ENCODE measurements around the gene DMRTC2. TPM values are rescaled to one million over a fixed set of nuclear protein-coding genes. Genes with fewer than 3 reads are reported as not detected.

The DMRTC2 gene
- total RNA-seq, 1 experiment from 2014 or later = not detected

DNA sequence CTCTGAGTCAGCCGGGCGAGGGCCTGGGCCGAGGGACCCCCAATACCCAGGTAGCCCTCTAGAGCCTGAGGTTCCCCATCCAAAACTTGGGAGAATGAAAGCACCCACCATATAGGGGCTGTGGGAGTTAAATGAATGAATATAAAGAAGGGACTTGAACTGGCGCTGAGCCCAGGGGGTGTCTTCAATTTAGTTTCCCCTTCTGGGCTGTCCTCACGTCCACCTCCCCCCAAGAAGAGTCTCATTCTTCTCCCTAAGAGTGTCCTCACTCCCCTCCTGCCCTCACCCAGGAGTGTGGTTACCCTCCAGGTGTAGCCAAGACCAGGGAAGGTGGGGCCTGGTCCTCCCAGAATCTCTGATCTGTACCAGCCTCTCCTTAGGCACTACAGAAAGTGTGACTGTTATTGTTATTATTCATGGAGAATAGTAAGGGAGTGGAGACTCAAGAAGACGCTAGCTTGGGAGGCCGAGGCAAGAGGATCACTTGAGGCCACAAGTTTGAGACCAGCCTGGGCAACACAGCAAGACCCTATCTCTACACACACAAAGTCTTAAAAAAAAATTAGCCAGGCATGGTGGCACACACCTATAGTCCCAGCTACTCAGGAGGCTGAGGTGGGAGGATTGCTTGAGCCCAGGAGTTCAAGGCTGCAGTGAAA, 35.0 kb downstream of the DMRTC2 start:
- Histone ChIP-seq H3K27me3 (ENCODE audit: insufficient read depth, low read depth) (no peaks in the 10 kb centered on the region), H3K4me2 (no peak overlapping the region), H2AFZ (no peak overlapping the region), H3K36me3 (ENCODE audit: low read depth) (no peaks in the 10 kb centered on the region), H3K4me1 (replicated peaks; ENCODE audit: insufficient read depth) (no peaks in the 10 kb centered on the region; the same call in 1 of the 2 replicates), H3K4me3 (no peak overlapping the region), H3K27ac (no peak overlapping the region), H3F3A (ENCODE audit: insufficient read depth, low read depth) (peaks cover 18% of the 10 kb centered on the region), H3K79me2 (ENCODE audit: low read depth) (peaks cover 10% of the 10 kb centered on the region), H3K9me3 (ENCODE audit: insufficient read depth, low read depth) (no peaks in the 10 kb centered on the region), H4K20me1 (ENCODE audit: insufficient read depth) (no peaks in the 10 kb centered on the region), H3K9me2 (ENCODE audit: insufficient read depth) (no peaks in the 10 kb centered on the region)
- DNase-seq = no peak
- CTCF ChIA-PET = no interaction called here
- intact Hi-C loops (cut with micrococcal nuclease; ENCODE audit: unreplicated experiment) = no loop called here
- TF ChIP-seq, protein P1, sequence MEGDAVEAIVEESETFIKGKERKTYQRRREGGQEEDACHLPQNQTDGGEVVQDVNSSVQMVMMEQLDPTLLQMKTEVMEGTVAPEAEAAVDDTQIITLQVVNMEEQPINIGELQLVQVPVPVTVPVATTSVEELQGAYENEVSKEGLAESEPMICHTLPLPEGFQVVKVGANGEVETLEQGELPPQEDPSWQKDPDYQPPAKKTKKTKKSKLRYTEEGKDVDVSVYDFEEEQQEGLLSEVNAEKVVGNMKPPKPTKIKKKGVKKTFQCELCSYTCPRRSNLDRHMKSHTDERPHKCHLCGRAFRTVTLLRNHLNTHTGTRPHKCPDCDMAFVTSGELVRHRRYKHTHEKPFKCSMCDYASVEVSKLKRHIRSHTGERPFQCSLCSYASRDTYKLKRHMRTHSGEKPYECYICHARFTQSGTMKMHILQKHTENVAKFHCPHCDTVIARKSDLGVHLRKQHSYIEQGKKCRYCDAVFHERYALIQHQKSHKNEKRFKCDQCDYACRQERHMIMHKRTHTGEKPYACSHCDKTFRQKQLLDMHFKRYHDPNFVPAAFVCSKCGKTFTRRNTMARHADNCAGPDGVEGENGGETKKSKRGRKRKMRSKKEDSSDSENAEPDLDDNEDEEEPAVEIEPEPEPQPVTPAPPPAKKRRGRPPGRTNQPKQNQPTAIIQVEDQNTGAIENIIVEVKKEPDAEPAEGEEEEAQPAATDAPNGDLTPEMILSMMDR (conservative IDR thresholded peaks at IDR 0.05) = no peak
- no peak for TF ChIP-seq EZH2 (IDR thresholded peaks at IDR 0.05; ENCODE audit: low read depth)
- BruUV-seq (replicated peaks) = no TSS peak
- POLR2A ChIA-PET (ENCODE audit: unreplicated experiment) = no interaction called here

DNA sequence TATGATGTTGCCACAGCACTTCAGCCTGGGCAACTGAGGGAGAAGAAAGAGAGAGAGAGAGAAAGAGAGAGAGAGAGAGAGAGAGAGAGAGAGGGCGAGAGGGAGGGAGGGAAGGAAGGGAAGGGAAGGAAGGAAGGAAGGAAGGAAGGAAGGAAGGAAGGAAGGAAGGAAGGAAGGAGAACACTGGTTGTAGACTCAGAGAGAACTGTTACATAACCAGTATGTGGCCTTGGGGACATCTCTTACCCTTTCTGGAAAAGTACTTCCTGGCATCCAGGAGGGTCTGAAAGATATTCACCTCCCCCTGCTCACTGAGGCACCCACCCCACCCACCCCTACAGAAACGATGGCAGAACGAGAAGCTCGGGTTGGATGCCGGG, 35.5 kb downstream of the DMRTC2 start:
- intact Hi-C loops (cut with micrococcal nuclease; ENCODE audit: unreplicated experiment) = no loop called here
- Histone ChIP-seq H3F3A (ENCODE audit: insufficient read depth, low read depth) (peaks cover 18% of the 10 kb centered on the region), H4K20me1 (ENCODE audit: insufficient read depth) (no peaks in the 10 kb centered on the region), H2AFZ (no peak overlapping the region), H3K79me2 (ENCODE audit: low read depth) (peaks cover 15% of the 10 kb centered on the region), H3K36me3 (ENCODE audit: low read depth) (no peaks in the 10 kb centered on the region), H3K27me3 (ENCODE audit: insufficient read depth, low read depth) (no peaks in the 10 kb centered on the region), H3K27ac (no peak overlapping the region), H3K9me2 (ENCODE audit: insufficient read depth) (no peaks in the 10 kb centered on the region), H3K9me3 (ENCODE audit: insufficient read depth, low read depth) (no peaks in the 10 kb centered on the region), H3K4me1 (replicated peaks; ENCODE audit: insufficient read depth) (no peaks in the 10 kb centered on the region; the same call in none of the 2 replicates), H3K4me2 (no peak overlapping the region), H3K4me3 (no peak overlapping the region)
- ChIA-PET POLR2A (ENCODE audit: unreplicated experiment) (no interaction called here), CTCF (no interaction called here)
- no peak for DNase-seq
- no TSS peak for BruUV-seq (replicated peaks)
- TF ChIP-seq EZH2 (IDR thresholded peaks at IDR 0.05; ENCODE audit: low read depth) = no peak
- TF ChIP-seq, protein P1 (conservative IDR thresholded peaks at IDR 0.05) = no peak

DNA sequence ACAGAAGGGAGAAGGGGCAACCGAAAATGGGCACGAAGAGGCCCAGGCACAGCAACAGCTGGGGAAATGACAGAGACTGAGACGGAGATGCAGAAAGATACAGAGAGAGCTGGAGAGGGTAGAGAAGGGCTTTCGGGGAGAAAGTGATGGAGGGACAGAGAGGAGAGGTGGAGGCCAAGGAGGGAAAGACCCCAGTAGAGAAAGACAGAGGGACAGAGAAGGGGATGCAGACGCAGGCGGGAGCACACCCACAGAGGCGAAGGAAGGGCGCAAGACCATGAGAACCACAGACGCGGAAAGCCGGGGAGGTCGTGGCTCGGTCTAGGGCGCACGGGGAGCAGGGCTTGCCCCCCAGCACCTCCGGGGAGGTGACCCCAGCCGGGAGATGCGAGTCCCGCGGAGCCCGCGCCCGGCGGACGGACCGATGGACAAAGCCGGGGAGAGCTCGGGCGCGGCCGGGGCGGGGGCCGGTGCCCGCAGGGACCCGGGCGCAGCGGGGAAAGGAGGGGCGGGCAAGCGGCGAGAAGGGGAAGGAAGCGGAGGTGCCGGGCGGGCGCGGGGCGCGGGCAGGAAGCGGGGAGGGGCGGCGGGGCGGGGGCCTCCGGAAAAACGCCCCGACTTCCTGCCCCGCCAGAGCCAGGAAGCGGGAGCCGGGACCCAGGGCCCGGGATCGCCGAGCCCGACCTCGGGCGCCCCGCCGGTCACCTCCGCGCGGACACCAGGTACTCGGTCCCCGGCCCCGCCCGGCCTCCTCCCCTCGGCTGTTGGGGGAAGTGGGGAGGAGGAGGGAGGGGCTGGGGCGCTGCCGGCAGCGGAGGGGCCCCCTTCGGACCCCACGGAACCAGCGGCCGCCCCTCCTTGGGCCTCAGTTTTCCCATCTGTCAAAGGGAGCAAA, 38.0 kb downstream of the DMRTC2 start, which contains the start of gene ARHGEF1:
ARHGEF1 (plus strand) TSS at position 617 of the 895 bp plus-strand sequence. CDS start 4,899 bp downstream, outside the sequence.
- Histone ChIP-seq H3K36me3 (ENCODE audit: low read depth) (no peaks in the 10 kb centered on the region; the same call in 1 of the 2 replicates), H2AFZ (peak within 1 kb of the TSS; percentile 94), H3K27ac (no peak within 1 kb of the TSS), H4K20me1 (ENCODE audit: insufficient read depth) (no peaks in the 10 kb centered on the region), H3K4me2 (peak within 1 kb of the TSS; percentile 82), H3F3A (ENCODE audit: insufficient read depth, low read depth) (peaks cover 29% of the 10 kb centered on the region), H3K4me1 (replicated peaks; ENCODE audit: insufficient read depth) (peaks cover 23% of the 10 kb centered on the region), H3K79me2 (ENCODE audit: low read depth) (peaks cover 35% of the 10 kb centered on the region), H3K4me3 (peak within 1 kb of the TSS; percentile 83), H3K27me3 (ENCODE audit: insufficient read depth, low read depth) (no peaks in the 10 kb centered on the region), H3K9me3 (ENCODE audit: insufficient read depth, low read depth) (no peaks in the 10 kb centered on the region), H3K9me2 (ENCODE audit: insufficient read depth) (no peaks in the 10 kb centered on the region)
- BruUV-seq (replicated peaks) = TSS peak; percentile 7
- peak in 1 of 2 experiments; percentile 43 for DNase-seq
- TF ChIP-seq, protein P1 (conservative IDR thresholded peaks at IDR 0.05) = no peak
- no peak for TF ChIP-seq EZH2 (IDR thresholded peaks at IDR 0.05; ENCODE audit: low read depth)
- CTCF ChIA-PET = interaction anchor here (0.6 kb wide), 1 partner anchor 18 kb away, joined by 7 read pairs; no protein-coding TSS in a partner anchor
- intact Hi-C loops (cut with micrococcal nuclease; ENCODE audit: unreplicated experiment) = no loop called here
- POLR2A ChIA-PET (ENCODE audit: unreplicated experiment) = no interaction called here

Data from PC-9 (cell line).